Stimulated activated CD4-positive, alpha-beta T cell treated with anti-CD3 and anti-CD28 coated beads, Interleukin-2, amount 100 ng/mL, for 48 hours (primary cell): ENCODE data around the gene IQGAP3.
"Not testable (repeated sequence)": the region's sequence is repeated elsewhere in the genome, so short reads cannot be mapped to it uniquely, and the experiment has no call there.

Experiments used
- DNase-seq, 2 donors: peaks; one replicate each; pipeline ENCODE4 v3.0.0-alpha.2; 2020

The IQGAP3 gene

GRCh38 chr1:156571919-156572662 lies at the start of gene IQGAP3:
TSS of gene IQGAP3 (minus strand) at chr1:156572565. CDS start at chr1:156572529, 36 bp downstream.
- peak; percentile 61 to 63 for DNase-seq

- no peak for DNase-seq
Measured at GRCh38 chr1:156619582-156619955, 47.2 kb upstream of the IQGAP3 start.

GRCh38 chr1:156618853-156619581 lies 46.7 kb upstream of the IQGAP3 start, which contains the start of gene HAPLN2:
TSS of gene HAPLN2 (plus strand) at chr1:156619415. CDS start at chr1:156623491, 4,076 bp downstream.
- DNase-seq: no peak

- DNase-seq: no peak
Measured at GRCh38 chr1:156616463-156616862, 44.1 kb upstream of the IQGAP3 start.

GRCh38 chr1:156615946-156616345 lies 43.6 kb upstream of the IQGAP3 start:
- no peak for DNase-seq

GRCh38 chr1:156612666-156613065 lies 40.3 kb upstream of the IQGAP3 start:
- no peak for DNase-seq

GRCh38 chr1:156610072-156610471 lies 37.7 kb upstream of the IQGAP3 start:
- DNase-seq: not testable (repeated sequence)

- no peak for DNase-seq
Measured at GRCh38 chr1:156608981-156609380, 36.6 kb upstream of the IQGAP3 start.

- DNase-seq: peak in 1 of 2 donors; percentile 54
Measured at GRCh38 chr1:156608036-156608674, 35.8 kb upstream of the IQGAP3 start.

- DNase-seq: not testable (repeated sequence)
Measured at GRCh38 chr1:156607344-156607743, 35.0 kb upstream of the IQGAP3 start.

- no peak for DNase-seq
Measured at GRCh38 chr1:156602557-156602993, 30.2 kb upstream of the IQGAP3 start.

GRCh38 chr1:156601892-156602291 lies 29.5 kb upstream of the IQGAP3 start:
- DNase-seq: no peak

- peak; percentile 67 to 72 for DNase-seq
Measured at GRCh38 chr1:156601122-156601830, 28.9 kb upstream of the IQGAP3 start, which contains the start of gene GPATCH4. TSS of gene GPATCH4 (minus strand) at chr1:156601479.

- DNase-seq: no peak
Measured at GRCh38 chr1:156600733-156601121, 28.4 kb upstream of the IQGAP3 start.

- DNase-seq: no peak
Measured at GRCh38 chr1:156599811-156600210, 27.4 kb upstream of the IQGAP3 start.

GRCh38 chr1:156598731-156599432 lies 26.5 kb upstream of the IQGAP3 start:
- no peak for DNase-seq

GRCh38 chr1:156598125-156598524 lies 25.8 kb upstream of the IQGAP3 start:
- DNase-seq: no peak

GRCh38 chr1:156596426-156596825 lies 24.1 kb upstream of the IQGAP3 start:
- no peak for DNase-seq

- DNase-seq: no peak
Measured at GRCh38 chr1:156595016-156595415, 22.7 kb upstream of the IQGAP3 start.

GRCh38 chr1:156594190-156594589 lies 21.8 kb upstream of the IQGAP3 start:
- no peak for DNase-seq

GRCh38 chr1:156593661-156593989 lies 21.3 kb upstream of the IQGAP3 start:
- no peak for DNase-seq

GRCh38 chr1:156592910-156593660 lies 20.7 kb upstream of the IQGAP3 start:
- no peak for DNase-seq
